Measurements from ENCODE around the gene CCDC192. TPM values are rescaled to one million over a fixed set of nuclear protein-coding genes. Genes with fewer than 3 reads are reported as not detected.
"Not testable (repeated sequence)": the region's sequence is repeated elsewhere in the genome, so short reads cannot be mapped to it uniquely, and the experiment has no call there.

CCDC192 gene
- total RNA-seq, 1 donor from 2014 or later, result not detected

GRCh38 chr5:127776477-127776876 lies 73.3 kb downstream of the CCDC192 start:
- H4K20me1 ChIP-seq (ENCODE audit: low read depth), result no peaks in the 10 kb centered on the region
- H3K4me3 ChIP-seq, result no peak overlapping the region
- H3K9ac ChIP-seq, result no peak overlapping the region
- Mint-ChIP-seq H3K27ac (no peak overlapping the region), H3K36me3 (no peaks in the 10 kb centered on the region), H3K4me1 (no peaks in the 10 kb centered on the region), H3K4me3 (no peak overlapping the region), H3K27me3 (ENCODE audit: insufficient read depth, low read depth) (peaks cover 8% of the 10 kb centered on the region), H3K9me3 (peaks cover 23% of the 10 kb centered on the region)
- TF ChIP-seq EZH2 (IDR thresholded peaks at IDR 0.05), result no peak
- no peak for TF ChIP-seq CTCF (IDR thresholded peaks at IDR 0.05)
- TF ChIP-seq EZH2phosphoT487 (IDR thresholded peaks at IDR 0.05), result no peak
- no peaks in the 10 kb centered on the region for H3F3A ChIP-seq (ENCODE audit: low read depth)
- no peaks in the 10 kb centered on the region for H3K9me3 ChIP-seq (ENCODE audit: low read depth)
- H3K4me2 ChIP-seq, result no peak overlapping the region
- no peaks in the 10 kb centered on the region for H3K79me2 ChIP-seq (ENCODE audit: low read depth)
- H2AFZ ChIP-seq (replicated peaks), result no peak overlapping the region
- no peaks in the 10 kb centered on the region for H3K27me3 ChIP-seq
- H3K36me3 ChIP-seq, result no peaks in the 10 kb centered on the region
- H3K4me1 ChIP-seq, result no peaks in the 10 kb centered on the region
- H3K27ac ChIP-seq, result no peak overlapping the region
- no peak for DNase-seq (ENCODE audit: low spot score)

DNA sequence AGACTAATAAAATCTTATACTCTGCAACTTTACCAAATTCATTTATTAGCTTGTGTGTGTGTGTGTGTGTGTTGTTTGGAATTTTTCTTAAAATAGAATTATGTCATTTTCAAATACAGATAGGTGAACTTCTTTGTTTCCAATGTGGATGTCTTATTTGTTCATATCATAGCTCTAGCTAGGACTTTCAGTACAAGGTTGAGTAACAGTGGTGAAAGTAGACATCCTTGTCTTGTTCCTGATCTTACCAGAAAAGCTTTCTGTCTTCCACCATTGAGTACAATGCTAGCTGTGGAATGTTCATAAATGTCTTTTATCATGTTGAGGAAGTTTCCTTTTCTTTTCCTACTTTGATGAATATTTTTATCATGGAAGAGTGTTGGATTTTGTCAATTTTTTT lies 74.8 kb downstream of the CCDC192 start:
- peaks cover 27% of the 10 kb centered on the region for H3K9me3 Mint-ChIP-seq
- no peak overlapping the region for H3K4me3 Mint-ChIP-seq
- H2AFZ ChIP-seq (replicated peaks), result no peak overlapping the region
- H3K27ac Mint-ChIP-seq, result no peak overlapping the region
- H3K4me3 ChIP-seq, result no peak overlapping the region
- H3K9me3 ChIP-seq (ENCODE audit: low read depth), result no peaks in the 10 kb centered on the region
- H3K36me3 Mint-ChIP-seq, result no peaks in the 10 kb centered on the region
- H3K4me2 ChIP-seq, result no peak overlapping the region
- H3K27ac ChIP-seq, result no peak overlapping the region
- H4K20me1 ChIP-seq (ENCODE audit: low read depth), result no peaks in the 10 kb centered on the region
- no peaks in the 10 kb centered on the region for H3K27me3 ChIP-seq
- H3K79me2 ChIP-seq (ENCODE audit: low read depth), result no peaks in the 10 kb centered on the region
- peaks cover 3% of the 10 kb centered on the region for H3K27me3 Mint-ChIP-seq (ENCODE audit: insufficient read depth, low read depth)
- H3K36me3 ChIP-seq, result no peaks in the 10 kb centered on the region
- no peak for DNase-seq (ENCODE audit: low spot score)
- H3K9ac ChIP-seq, result no peak overlapping the region
- TF ChIP-seq EZH2phosphoT487 (IDR thresholded peaks at IDR 0.05) (no peak), EZH2 (IDR thresholded peaks at IDR 0.05) (no peak), CTCF (IDR thresholded peaks at IDR 0.05) (no peak)
- H3K4me1 ChIP-seq, result no peaks in the 10 kb centered on the region
- H3K4me1 Mint-ChIP-seq, result no peaks in the 10 kb centered on the region
- H3F3A ChIP-seq (ENCODE audit: low read depth), result no peaks in the 10 kb centered on the region

DNA sequence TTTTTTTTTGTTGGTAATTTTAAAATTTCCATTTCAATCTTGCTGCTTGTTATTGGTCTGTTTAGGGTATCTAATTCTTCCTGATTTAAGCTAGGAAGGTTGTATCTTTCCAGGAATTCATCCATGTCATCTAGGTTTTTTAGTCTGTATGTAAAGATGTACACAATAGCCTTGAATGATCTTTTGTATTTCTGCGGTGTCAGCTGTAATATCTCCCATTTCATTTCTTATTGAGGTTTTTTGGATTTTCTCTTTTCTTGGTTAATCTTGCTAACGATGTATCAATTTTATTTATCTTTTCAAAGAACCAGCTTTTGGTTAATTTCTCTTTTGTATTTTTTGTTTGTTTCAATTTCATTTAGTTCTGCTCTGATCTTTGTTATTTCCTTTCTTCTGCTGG lies 79.3 kb downstream of the CCDC192 start:
- not testable (repeated sequence) for H3K27me3 ChIP-seq; H3K4me2 ChIP-seq; H2AFZ ChIP-seq (replicated peaks); H3K27ac ChIP-seq; H3K36me3 ChIP-seq; H3K9ac ChIP-seq; H3F3A ChIP-seq (ENCODE audit: low read depth); H4K20me1 ChIP-seq (ENCODE audit: low read depth); H3K4me1 Mint-ChIP-seq; H3K27ac Mint-ChIP-seq; H3K4me1 ChIP-seq; H3K4me3 Mint-ChIP-seq; H3K36me3 Mint-ChIP-seq; H3K4me3 ChIP-seq; H3K27me3 Mint-ChIP-seq (ENCODE audit: insufficient read depth, low read depth); DNase-seq (ENCODE audit: low spot score); H3K9me3 ChIP-seq (ENCODE audit: low read depth); H3K79me2 ChIP-seq (ENCODE audit: low read depth)
- H3K9me3 Mint-ChIP-seq, result peaks cover 13% of the 10 kb centered on the region

DNA sequence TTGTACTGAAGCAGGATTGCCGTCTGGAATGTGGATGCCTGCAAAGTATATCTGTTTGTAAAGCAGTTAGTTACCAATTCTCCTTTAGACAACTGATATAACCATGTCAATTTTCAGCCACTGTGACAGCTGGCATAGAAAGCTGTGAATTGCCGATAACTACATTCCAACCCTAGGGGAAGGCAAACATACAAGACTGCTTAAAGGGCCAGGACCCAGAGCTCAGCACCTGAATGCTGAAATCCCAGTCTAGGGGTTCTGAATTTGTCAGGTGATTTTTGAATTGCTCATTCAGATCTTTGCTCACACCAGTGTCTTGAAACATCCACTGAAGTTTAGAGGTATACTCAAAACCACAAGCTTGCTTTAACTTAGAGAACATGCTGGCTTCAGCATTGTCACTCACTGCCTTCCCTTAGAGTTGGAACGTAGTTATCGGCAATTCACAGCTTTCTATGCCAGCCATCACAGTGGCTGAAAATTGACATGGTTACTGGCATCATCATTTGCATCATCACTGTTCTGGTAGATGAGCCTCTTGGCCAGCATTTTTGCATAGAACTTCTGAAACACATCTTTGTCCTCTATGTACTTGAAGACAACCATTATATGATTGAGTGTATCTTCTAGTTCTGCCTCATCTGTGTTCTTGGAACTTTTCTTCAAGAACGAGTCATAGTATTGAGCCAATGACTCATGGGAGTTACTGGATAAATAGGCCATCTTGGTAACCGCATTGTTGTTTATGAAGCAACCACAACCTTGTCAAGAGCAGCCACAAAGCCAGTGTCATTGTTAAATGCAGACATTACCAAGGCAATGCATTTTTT lies 82.1 kb downstream of the CCDC192 start:
- Histone ChIP-seq H3F3A (ENCODE audit: low read depth) (no peaks in the 10 kb centered on the region), H3K4me1 (no peaks in the 10 kb centered on the region), H3K36me3 (no peaks in the 10 kb centered on the region), H4K20me1 (ENCODE audit: low read depth) (no peaks in the 10 kb centered on the region), H3K9ac (no peak overlapping the region), H2AFZ (replicated peaks) (no peak overlapping the region), H3K4me3 (no peak overlapping the region), H3K27me3 (no peaks in the 10 kb centered on the region), H3K9me3 (ENCODE audit: low read depth) (no peaks in the 10 kb centered on the region), H3K79me2 (ENCODE audit: low read depth) (no peaks in the 10 kb centered on the region), H3K27ac (no peak overlapping the region), H3K4me2 (no peak overlapping the region)
- Mint-ChIP-seq H3K36me3 (no peaks in the 10 kb centered on the region), H3K27ac (no peak overlapping the region), H3K4me1 (no peaks in the 10 kb centered on the region), H3K9me3 (peaks cover 12% of the 10 kb centered on the region), H3K4me3 (no peak overlapping the region), H3K27me3 (ENCODE audit: insufficient read depth, low read depth) (peaks cover 3% of the 10 kb centered on the region)
- DNase-seq (ENCODE audit: low spot score), result no peak
- TF ChIP-seq EZH2 (IDR thresholded peaks at IDR 0.05) (no peak), EZH2phosphoT487 (IDR thresholded peaks at IDR 0.05) (no peak), CTCF (IDR thresholded peaks at IDR 0.05) (no peak)
